HG03045 (cell line): ENCODE results near the gene DERL2.
"Not testable (repeated sequence)": the region's sequence is repeated elsewhere in the genome, so short reads cannot be mapped to it uniquely, and the experiment has no call there.

ENCODE experiments used
- ATAC-seq: cut with Tn5 transposase; IDR thresholded peaks from one replicate; pipeline ENCODE4 v1.9.1; 2021; ENCODE audit warnings: mild to moderate bottlenecking, moderate library complexity; ENCODE audit not compliant: unreplicated experiment

Gene DERL2

DNA sequence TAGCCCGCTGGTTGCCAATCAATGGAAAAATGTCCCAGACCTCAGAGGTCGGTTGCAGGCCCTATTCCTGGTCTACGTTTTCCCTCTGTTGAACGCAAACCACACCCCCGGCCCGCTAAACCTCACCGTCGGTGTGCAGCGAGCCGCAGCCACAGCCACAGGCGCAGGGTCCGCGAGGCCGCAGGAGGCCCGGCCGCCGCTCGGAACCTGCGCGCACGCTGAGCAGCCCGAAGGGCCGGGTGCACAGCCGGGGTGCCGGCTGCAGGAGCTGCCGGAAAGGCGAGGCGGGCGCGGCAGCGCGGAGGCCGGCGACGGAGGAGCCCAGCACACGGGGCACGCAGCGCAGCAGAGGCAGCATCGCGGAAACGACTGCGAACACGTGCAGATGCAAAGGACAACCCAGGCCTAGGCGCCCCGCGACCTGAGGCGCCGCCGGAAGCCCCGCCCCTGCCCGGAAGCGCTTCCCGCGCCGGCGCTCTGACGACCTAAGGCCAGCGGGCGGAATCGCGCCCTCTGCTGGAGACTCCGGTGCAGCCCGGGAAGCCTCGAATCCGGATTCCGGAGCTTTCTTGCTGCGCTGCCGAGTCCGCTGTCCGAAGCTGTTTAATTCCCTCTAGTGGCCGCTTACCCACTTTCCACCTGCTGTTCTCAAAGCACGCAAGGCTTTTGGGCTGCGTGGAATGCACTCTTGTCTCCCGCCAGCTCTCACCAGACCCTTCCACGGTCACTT, 47.1 kb downstream of the DERL2 start, which contains the start of gene C1QBP:
TSS of gene C1QBP (minus strand) at position 440 of the 730 bp plus-strand sequence. CDS start at position 358, 82 bp downstream.
- ATAC-seq = peak; percentile 91

DNA sequence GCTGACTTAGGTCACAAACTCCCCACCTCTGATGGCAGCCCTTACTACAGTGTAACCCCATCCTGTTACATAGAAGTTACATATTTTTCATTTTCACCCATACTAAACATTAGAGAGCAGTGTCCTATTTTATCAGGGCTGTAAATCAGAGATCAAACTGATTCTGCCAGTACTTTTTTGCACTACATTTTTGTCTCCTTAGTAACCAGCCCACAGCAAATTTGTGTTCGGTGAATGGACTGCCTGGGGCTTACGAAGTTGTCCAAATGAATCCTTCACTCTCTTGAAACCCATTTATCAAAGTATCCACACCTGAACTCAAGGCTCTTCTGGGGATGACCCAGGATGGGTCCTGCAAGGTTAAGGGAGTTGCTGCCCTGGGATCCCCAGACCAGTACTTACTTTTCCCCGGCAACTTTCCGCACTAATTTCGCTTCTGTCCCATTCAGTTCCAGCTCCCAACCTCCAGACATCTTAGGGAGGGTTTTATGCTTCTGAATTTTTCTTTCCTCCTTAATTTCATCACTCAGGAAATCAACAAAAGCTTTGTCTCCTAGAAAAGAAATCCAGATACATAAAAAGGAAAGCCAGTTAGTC, 48.2 kb downstream of the DERL2 start:
- ATAC-seq = no peak

DNA sequence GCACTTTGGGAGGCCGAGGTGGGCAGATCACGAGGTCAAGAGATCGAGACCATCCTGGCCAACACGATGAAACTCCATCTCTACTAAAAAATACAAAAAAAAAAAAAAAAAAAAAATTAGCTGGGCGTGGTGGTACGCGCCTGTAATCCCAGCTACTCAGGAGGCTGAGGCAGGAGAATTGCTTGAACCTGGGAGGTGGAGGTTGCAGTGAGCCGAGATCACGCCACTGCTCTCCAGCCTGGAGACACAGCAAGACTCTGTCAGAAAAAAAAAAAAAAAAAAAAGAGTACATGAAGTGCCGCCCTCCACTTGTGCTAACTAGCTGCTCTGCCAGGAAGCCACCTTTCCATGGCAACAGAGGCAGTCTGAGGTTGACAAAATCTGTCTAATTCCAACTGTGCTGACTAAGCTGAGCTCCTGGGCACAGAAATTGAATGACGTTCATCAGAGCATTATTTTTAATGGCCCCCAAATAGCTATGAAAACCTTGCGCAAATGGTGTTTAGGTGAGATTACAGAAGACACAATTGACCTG, 50.1 kb downstream of the DERL2 start:
- not testable (repeated sequence) for ATAC-seq

DNA sequence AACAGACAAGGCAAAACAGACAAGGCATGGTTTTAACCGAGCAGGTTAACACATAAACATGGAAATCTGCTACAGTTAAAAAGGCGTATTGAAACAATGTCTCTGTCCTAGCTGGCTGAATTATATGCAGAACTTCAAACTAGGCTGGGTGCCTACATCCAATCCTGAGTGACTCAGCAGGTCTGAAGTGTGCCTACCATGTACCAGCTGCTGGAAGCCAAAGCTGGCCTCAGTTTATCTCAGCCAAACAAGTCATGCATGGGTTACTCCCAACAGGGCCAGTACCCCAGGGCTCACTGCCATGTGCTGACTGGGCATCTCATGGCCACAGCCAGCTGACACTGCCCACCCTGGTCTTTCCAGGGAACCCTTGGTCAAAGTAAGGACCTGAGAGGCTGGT, 51.0 kb downstream of the DERL2 start:
- ATAC-seq = no peak

DNA sequence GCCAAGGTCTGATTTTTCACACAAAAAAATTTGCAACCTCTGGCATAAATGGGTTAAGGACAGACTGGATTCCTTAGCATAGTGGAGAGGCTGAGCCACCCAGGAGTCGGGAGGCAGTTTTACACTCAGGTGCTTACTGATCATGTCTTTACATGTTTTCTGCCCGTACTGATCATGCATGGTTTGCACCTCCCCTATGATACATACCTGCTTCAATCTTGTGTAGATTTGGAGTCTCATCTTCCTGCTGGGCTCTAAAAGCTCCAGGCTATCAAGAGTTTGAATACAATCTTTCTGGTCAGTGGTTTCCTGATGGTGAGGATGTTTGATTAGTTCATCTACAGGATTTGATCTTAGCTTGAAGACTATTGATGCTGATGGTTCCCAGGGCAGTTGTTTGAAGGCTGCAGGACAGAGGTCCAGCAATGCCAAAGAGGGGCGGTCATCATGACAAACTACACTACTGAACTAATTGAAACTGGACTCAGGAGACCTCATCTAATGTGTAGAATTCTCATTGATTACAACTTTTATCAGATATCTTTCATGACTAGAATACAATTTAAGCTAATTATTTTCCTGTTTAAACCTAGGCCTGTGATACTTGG, 53.9 kb downstream of the DERL2 start:
- no peak for ATAC-seq

DNA sequence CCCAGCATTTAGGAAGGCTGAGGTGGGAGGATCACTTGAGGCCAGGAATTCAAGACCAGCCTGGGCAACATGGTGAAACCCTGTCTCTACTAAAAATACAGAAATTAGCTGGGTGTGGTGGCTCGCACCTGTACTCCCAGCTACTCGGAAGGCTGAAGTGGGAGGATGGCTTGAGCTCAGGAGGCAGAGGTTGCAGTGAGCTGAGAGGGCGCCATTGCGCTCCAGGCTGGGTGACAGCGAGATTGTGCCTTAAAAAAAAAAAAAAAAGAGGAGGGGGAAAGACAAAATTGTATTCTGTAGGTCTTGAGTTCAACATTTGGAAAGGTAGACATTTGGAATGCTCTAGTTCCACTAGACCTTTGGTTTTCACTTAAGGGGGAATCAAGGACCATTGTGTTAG, 54.7 kb downstream of the DERL2 start:
- ATAC-seq = not testable (repeated sequence)

DNA sequence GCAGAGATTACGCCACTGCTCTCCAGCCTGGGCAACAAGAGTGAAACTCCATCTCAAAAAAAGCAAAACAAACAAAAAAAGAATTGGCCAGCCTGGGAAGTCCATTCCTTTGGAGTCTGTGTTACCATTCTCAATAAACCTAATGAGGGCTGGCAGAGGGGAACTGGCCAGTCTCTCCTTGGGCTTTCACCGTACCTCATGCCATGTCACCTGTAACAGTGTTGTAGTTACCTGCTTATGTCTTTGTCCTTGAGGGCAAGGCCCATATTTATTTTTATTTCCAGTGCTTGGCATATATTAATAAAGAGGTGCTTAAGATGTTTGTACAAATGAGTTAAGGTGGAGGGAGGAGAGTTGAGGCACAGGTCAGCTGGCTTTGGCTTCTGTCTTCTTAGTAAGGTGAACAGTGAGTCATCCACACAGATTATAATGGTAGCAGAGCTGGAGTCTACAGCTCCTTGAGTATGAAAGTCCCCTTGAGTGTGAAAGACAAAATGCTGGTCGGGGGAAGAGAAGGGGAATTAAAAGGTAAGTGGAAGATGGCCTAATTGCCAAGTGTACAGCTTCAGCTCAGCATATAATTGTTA, 55.5 kb downstream of the DERL2 start:
- ATAC-seq = no peak

DNA sequence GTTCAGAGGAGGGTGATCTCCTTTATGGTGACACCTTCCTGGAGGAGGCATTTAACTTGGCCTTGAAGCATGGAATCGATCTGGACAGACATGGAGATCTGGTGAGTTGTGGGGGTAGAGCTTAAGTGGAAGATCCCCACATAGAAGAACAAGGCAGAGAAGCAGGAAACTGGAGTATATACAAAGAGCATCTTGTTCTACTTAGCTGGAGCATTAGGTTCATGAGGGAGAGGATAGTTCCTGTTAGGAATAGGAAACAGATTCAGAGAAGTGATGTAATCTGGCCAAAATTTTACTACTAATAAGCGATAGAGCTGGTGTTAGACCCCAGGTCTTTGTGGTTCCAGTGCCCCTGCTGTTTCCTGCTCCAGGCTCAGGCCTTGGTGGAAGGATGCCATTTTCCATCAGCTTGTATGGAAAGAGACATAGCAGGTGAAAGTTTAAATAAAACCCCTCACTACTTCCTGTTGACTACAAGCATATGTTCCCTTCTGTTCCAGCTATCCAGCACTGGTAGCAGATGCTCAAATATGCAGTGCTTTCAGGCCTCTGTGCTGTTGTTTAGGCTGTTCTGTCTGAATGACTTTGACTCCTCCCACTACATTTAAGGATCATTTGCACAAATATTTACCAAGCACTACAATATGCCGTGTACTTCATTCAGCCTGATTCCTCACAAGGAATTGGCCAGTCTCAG, 56.6 kb downstream of the DERL2 start:
- ATAC-seq = no peak

DNA sequence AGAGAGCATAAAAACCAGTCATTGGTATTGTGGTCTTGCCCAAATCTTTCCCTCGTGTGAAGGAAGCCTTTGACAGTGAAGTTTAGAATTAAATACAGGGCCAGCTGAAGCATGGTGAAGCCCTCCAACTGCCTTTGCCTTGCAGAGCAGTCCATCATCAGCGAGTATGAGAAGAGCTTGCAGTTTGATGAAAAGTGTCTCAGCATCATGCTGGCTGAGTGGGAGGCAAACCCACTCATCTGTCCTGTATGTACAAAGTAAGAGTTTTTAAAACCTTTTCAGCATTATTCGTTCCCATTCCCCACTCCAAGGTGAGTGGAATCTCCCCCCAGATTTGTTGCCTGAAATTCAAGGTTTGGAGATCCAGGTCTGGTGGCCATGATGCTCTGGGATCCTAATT, 60.2 kb downstream of the DERL2 start:
- ATAC-seq = no peak

DNA sequence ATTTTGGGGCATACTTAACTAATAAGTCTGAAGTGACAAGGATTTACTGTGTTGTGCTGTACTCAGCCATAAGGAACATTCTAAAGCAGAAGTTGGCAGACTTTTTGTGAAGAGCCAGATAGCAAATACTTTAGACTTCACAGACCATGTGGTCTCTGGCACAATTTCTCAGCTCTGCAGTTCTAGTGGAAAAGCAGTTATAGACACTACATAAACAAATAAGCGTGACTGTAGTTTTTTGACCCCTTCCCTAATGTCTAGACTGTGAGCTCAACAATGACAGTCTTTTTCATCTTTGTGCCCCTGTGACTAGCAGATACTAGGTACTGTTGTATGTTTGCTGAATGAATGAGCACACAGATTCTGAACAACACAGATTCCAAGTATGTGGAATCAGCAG, 61.1 kb downstream of the DERL2 start:
- no peak for ATAC-seq

DNA sequence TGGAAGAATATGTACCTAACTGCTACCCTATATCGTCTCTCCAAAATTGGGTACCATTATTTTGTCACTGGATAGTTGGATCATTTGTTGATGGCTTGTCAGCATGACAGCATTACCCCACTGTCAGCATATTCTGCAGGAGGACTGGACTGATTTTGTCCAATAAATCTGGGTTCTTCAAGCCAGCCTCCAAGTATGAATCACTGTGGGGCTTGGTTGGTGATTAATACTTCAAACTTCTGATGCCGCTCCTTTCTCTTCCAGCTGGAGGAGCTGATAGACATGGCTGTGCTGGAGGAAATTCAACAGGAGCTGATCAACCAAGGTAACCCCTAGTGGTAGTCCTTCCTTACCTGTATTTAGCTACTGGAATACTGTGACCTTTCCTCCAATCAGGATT, 63.5 kb downstream of the DERL2 start:
- no peak for ATAC-seq
